Loucy (cell line): Measurements from ENCODE around the gene TOR3A.

ENCODE experiments used
- EZH2phosphoT487 ChIP-seq: fragments of 200-600 bp; IDR thresholded peaks from 2 replicates; pipeline ENCODE4 v1.6.1; 2018; ENCODE audit warnings: antibody characterized with exemption, mild to moderate bottlenecking, moderate library complexity, borderline replicate concordance
- TF ChIP-seq, protein P1 (sequence below): fragments of 200-600 bp; sonication (generic); conservative IDR thresholded peaks from 2 replicates; pipeline ENCODE4 v1.5.1; 2014; ENCODE audit warnings: mild to moderate bottlenecking, antibody characterized with exemption, low read length

DNA sequence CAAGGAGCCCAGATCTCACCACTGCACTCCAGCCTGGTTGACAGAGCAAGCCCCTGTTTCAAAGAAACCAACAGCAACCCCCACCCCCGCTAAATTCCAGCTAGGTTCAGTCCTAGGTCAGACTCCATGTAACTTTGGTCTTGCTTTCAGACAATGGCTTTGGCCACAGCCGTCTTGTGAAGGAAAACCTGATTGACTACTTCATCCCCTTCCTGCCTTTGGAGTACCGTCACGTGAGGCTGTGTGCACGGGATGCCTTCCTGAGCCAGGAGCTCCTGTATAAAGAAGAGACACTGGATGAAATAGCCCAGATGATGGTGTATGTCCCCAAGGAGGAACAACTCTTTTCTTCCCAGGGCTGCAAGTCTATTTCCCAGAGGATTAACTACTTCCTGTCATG is 12.9 kb downstream of the TOR3A start:
- TF ChIP-seq, protein P1, sequence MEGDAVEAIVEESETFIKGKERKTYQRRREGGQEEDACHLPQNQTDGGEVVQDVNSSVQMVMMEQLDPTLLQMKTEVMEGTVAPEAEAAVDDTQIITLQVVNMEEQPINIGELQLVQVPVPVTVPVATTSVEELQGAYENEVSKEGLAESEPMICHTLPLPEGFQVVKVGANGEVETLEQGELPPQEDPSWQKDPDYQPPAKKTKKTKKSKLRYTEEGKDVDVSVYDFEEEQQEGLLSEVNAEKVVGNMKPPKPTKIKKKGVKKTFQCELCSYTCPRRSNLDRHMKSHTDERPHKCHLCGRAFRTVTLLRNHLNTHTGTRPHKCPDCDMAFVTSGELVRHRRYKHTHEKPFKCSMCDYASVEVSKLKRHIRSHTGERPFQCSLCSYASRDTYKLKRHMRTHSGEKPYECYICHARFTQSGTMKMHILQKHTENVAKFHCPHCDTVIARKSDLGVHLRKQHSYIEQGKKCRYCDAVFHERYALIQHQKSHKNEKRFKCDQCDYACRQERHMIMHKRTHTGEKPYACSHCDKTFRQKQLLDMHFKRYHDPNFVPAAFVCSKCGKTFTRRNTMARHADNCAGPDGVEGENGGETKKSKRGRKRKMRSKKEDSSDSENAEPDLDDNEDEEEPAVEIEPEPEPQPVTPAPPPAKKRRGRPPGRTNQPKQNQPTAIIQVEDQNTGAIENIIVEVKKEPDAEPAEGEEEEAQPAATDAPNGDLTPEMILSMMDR = no peak
- TF ChIP-seq EZH2phosphoT487 = no peak
